ENCODE results near the gene TEX264.

Gene TEX264

DNA sequence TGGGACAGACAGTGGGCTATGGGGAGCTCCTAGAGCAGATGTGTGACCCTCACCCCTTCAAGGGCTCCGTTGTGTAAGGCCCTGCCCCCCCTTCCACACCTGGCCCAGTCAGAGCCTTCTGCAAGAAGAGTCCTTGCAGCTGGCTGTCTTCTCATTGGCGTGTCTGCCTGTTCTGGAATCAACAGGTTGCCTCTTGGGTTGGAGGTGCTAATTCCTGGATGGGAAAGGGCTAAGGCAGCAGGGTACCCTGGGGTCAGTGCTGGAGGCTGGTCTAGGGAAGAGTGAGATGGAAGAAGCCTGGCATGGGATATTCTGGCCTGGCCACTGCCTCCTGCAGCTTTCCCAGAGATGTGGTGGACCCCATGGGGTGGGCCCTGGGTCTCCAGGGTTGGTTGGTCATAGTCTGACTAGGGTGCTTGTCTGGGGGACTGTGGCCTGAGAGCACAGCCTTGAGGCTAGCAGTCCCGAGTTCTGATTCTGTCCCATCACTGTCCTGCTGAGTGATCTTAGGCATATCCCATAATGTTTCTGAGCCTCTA lies 5.1 kb downstream of the TEX264 start:
- ATAC-seq (ENCODE audit: insufficient read depth, low read depth): no peak
- H3K36me3 ChIP-seq (ENCODE audit: insufficient read depth, low read length): peaks cover 69% of the 10 kb centered on the region

DNA sequence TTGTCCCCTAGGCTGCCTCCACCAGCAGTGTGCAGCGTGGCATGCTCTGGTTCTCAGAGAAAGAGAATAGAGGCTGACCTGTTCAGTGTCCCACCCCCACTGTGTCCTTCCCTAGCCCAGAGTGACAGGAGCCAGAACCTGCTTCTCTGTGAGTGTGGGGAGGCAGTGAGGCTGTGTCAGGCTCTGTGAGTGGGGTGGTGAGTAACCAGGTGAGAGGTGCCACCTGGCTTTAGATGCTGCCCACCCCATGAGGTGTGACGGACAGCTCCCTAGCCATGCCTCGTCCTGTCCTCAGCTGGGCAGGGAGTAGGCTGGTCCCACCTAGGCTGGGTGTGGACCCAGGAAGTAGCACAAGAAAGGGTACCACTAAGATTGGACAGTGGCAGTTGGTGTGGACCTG lies 6.3 kb downstream of the TEX264 start:
- Histone ChIP-seq H3K4me2 (ENCODE audit: insufficient read depth, low read length) (no peak overlapping the region), H3K36me3 (ENCODE audit: insufficient read depth, low read length) (peaks cover 79% of the 10 kb centered on the region), H3K4me1 (ENCODE audit: insufficient read depth, low read length) (peaks cover 46% of the 10 kb centered on the region), H3K4me3 (ENCODE audit: low read depth in 1 of 2, low read length in 2 of 2) (no peak overlapping the region), H3K79me2 (ENCODE audit: insufficient read depth, low read length) (peaks cover 67% of the 10 kb centered on the region), H3K27ac (ENCODE audit: low read length) (no peak overlapping the region), H2AFZ (ENCODE audit: low read depth, low read length) (no peak overlapping the region), H3K9ac (ENCODE audit: low read depth, low read length) (no peak overlapping the region), H4K20me1 (ENCODE audit: insufficient read depth, low read length) (peaks cover 78% of the 10 kb centered on the region), H3K27me3 (ENCODE audit: insufficient read depth, low read length, poor library complexity) (no peaks in the 10 kb centered on the region), H3K9me3 (ENCODE audit: insufficient read depth, low read length, severe bottlenecking) (no peaks in the 10 kb centered on the region)
- no peak for ATAC-seq (ENCODE audit: insufficient read depth, low read depth)
- DNase-seq: no peak
- TF ChIP-seq, protein P1, sequence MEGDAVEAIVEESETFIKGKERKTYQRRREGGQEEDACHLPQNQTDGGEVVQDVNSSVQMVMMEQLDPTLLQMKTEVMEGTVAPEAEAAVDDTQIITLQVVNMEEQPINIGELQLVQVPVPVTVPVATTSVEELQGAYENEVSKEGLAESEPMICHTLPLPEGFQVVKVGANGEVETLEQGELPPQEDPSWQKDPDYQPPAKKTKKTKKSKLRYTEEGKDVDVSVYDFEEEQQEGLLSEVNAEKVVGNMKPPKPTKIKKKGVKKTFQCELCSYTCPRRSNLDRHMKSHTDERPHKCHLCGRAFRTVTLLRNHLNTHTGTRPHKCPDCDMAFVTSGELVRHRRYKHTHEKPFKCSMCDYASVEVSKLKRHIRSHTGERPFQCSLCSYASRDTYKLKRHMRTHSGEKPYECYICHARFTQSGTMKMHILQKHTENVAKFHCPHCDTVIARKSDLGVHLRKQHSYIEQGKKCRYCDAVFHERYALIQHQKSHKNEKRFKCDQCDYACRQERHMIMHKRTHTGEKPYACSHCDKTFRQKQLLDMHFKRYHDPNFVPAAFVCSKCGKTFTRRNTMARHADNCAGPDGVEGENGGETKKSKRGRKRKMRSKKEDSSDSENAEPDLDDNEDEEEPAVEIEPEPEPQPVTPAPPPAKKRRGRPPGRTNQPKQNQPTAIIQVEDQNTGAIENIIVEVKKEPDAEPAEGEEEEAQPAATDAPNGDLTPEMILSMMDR (IDR thresholded peaks at IDR 0.05; ENCODE audit: borderline replicate concordance, extremely low read depth, low read length, poor library complexity, severe bottlenecking): no peak
- TF ChIP-seq EZH2 (IDR thresholded peaks at IDR 0.05; ENCODE audit: borderline replicate concordance, low read depth, low read length, severe bottlenecking): no peak

More for the DNA sequence above, 5.1 kb downstream of the TEX264 start:
- Histone ChIP-seq H3K27ac (ENCODE audit: low read length) (no peak overlapping the region), H3K27me3 (ENCODE audit: insufficient read depth, low read length, poor library complexity) (no peaks in the 10 kb centered on the region), H3K4me1 (ENCODE audit: insufficient read depth, low read length) (peaks cover 44% of the 10 kb centered on the region), H3K79me2 (ENCODE audit: insufficient read depth, low read length) (peaks cover 77% of the 10 kb centered on the region), H2AFZ (ENCODE audit: low read depth, low read length) (no peak overlapping the region), H4K20me1 (ENCODE audit: insufficient read depth, low read length) (peaks cover 66% of the 10 kb centered on the region), H3K4me3 (ENCODE audit: low read depth in 1 of 2, low read length in 2 of 2) (no peak overlapping the region), H3K4me2 (ENCODE audit: insufficient read depth, low read length) (no peak overlapping the region), H3K9me3 (ENCODE audit: insufficient read depth, low read length, severe bottlenecking) (no peaks in the 10 kb centered on the region), H3K9ac (ENCODE audit: low read depth, low read length) (no peak overlapping the region)
- TF ChIP-seq, protein P1 (IDR thresholded peaks at IDR 0.05; ENCODE audit: borderline replicate concordance, extremely low read depth, low read length, poor library complexity, severe bottlenecking): no peak
- TF ChIP-seq EZH2 (IDR thresholded peaks at IDR 0.05; ENCODE audit: borderline replicate concordance, low read depth, low read length, severe bottlenecking): no peak
- DNase-seq: no peak

DNA sequence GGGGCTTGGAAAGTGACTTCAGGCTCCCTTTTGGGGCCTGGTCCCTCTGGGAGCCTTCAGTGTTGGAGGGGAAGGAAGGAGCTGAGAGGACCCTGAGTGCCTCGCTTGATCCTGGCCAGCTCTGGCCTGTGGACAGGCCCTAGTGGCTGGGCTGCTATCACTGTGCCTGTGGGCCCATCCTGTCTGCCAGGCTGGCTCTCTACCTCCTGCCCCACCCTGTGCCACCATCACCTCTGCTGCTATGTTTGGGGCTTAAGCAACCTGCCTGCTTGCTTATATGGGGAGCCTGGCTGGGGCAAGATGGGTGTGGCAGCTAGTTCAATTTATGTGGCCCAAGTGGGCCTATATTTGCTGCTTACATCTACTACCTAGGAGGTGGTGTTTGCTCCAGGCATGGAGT lies 7.1 kb downstream of the TEX264 start:
- Histone ChIP-seq H3K9me3 (ENCODE audit: insufficient read depth, low read length, severe bottlenecking) (no peaks in the 10 kb centered on the region), H2AFZ (ENCODE audit: low read depth, low read length) (no peak overlapping the region), H3K4me3 (ENCODE audit: low read depth in 1 of 2, low read length in 2 of 2) (no peak overlapping the region), H3K4me1 (ENCODE audit: insufficient read depth, low read length) (peaks cover 38% of the 10 kb centered on the region), H4K20me1 (ENCODE audit: insufficient read depth, low read length) (peaks cover 86% of the 10 kb centered on the region), H3K4me2 (ENCODE audit: insufficient read depth, low read length) (no peak overlapping the region), H3K36me3 (ENCODE audit: insufficient read depth, low read length) (peaks cover 87% of the 10 kb centered on the region), H3K79me2 (ENCODE audit: insufficient read depth, low read length) (peaks cover 66% of the 10 kb centered on the region), H3K27me3 (ENCODE audit: insufficient read depth, low read length, poor library complexity) (no peaks in the 10 kb centered on the region), H3K9ac (ENCODE audit: low read depth, low read length) (no peak overlapping the region), H3K27ac (ENCODE audit: low read length) (no peak overlapping the region)
- ATAC-seq (ENCODE audit: insufficient read depth, low read depth): no peak
- TF ChIP-seq EZH2 (IDR thresholded peaks at IDR 0.05; ENCODE audit: borderline replicate concordance, low read depth, low read length, severe bottlenecking): no peak
- TF ChIP-seq, protein P1 (IDR thresholded peaks at IDR 0.05; ENCODE audit: borderline replicate concordance, extremely low read depth, low read length, poor library complexity, severe bottlenecking): no peak
- no peak for DNase-seq
